ENCODE data around the gene VAPA.

VAPA gene

GRCh38 chr18:9994026-9994570 lies 80.3 kb downstream of the VAPA start:
- DNase-seq (ENCODE audit: insufficient read length, low spot score) (no peak), FAIRE-seq (no peak)
- TF ChIP-seq, protein P1, sequence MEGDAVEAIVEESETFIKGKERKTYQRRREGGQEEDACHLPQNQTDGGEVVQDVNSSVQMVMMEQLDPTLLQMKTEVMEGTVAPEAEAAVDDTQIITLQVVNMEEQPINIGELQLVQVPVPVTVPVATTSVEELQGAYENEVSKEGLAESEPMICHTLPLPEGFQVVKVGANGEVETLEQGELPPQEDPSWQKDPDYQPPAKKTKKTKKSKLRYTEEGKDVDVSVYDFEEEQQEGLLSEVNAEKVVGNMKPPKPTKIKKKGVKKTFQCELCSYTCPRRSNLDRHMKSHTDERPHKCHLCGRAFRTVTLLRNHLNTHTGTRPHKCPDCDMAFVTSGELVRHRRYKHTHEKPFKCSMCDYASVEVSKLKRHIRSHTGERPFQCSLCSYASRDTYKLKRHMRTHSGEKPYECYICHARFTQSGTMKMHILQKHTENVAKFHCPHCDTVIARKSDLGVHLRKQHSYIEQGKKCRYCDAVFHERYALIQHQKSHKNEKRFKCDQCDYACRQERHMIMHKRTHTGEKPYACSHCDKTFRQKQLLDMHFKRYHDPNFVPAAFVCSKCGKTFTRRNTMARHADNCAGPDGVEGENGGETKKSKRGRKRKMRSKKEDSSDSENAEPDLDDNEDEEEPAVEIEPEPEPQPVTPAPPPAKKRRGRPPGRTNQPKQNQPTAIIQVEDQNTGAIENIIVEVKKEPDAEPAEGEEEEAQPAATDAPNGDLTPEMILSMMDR (IDR thresholded peaks at IDR 0.05; ENCODE audit: insufficient read depth, missing control alignments): no peak

DNA sequence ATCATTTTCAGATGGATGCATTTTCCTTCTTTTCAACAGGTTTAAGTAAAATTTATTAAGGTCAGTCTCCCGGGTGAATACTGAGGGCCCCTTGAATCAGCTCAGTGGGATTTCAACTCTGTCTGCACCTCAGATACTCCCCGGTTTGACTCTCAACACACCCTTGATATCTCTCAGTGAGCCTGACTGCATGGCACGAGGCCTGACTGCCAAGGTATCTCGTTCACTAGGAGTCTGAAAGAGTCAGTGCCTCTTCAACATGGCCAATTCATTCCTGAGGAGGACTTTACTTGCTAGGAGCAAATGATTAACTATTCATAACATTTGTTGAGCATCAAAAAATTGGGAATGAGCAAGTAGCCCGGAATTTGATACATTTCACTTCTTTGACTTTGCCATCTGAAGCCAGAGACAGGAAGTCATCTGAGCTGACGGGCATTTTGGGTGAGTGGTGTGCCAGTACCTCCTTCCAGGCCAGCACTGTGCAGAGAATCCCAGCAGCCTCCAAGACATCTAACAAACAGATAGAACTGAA lies 81.0 kb downstream of the VAPA start:
- TF ChIP-seq, protein P1 (IDR thresholded peaks at IDR 0.05; ENCODE audit: insufficient read depth, missing control alignments): no peak
- FAIRE-seq: no peak
- no peak for DNase-seq (ENCODE audit: insufficient read length, low spot score)

DNA sequence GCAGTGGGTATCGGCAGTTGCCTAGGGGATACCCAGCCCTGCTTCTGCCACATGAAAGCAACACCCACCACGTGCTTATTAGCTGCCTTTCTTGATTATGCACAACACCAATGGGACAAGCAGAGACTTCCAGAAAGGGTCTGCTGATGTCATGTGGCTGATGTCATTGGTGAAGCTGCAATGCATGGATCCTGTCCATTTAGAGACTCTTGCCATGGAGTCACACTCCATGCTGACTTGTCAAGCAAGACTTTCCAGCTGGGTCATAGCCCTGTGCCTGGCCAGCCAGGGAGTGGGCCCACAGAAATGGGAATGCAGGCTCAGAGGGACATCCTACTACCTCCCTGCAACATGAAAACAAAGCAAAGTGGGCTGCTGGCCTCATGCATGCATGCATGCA lies 81.8 kb downstream of the VAPA start:
- FAIRE-seq (no peak), DNase-seq (ENCODE audit: insufficient read length, low spot score) (no peak)
- TF ChIP-seq, protein P1 (IDR thresholded peaks at IDR 0.05; ENCODE audit: insufficient read depth, missing control alignments): no peak

DNA sequence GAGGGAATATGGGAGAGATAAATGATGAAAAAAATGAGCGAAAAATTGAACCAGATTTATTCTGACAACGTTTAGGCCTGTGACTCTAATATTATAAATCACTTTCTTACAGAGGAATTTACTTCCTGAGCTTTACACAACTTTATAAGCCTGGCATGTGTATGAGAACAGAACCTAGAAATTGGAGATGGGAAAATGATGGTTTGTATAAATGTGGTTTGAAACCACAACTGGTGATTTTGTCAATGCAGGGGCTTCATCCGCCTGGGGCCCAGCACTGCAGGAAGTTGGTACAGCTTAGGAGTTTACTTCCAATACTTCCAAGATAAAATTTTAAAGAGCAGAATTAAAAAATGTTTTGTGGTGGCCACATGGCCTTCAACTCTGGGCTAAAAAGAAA lies 82.3 kb downstream of the VAPA start:
- TF ChIP-seq, protein P1 (IDR thresholded peaks at IDR 0.05; ENCODE audit: insufficient read depth, missing control alignments): no peak
- no peak for DNase-seq (ENCODE audit: insufficient read length, low spot score)
- no peak for FAIRE-seq

GRCh38 chr18:9997711-9998110 lies 83.9 kb downstream of the VAPA start:
- TF ChIP-seq, protein P1 (IDR thresholded peaks at IDR 0.05; ENCODE audit: insufficient read depth, missing control alignments): no peak
- FAIRE-seq (no peak), DNase-seq (ENCODE audit: insufficient read length, low spot score) (no peak)

GRCh38 chr18:9998330-9998729 lies 84.5 kb downstream of the VAPA start:
- FAIRE-seq: no peak
- TF ChIP-seq, protein P1 (IDR thresholded peaks at IDR 0.05; ENCODE audit: insufficient read depth, missing control alignments): no peak
- no peak for DNase-seq (ENCODE audit: insufficient read length, low spot score)

DNA sequence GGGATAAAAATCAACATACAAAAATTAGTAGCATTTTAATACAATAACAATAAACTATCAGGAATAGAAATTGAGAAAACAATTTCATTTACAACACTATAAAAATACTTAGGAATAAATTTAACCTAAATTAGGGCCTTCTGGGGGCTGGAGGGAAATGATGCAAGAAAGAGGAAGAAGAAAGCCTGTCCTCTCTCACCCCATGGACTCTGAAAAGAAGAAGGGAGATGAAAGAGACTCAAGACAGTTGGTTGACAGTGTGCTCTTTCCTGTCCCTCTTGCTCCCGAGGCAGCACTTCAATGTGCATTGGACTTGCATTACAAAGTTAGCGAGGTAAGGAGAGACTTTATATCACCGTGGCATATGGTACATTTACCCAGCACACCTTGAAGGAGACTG lies 88.5 kb downstream of the VAPA start:
- no peak for DNase-seq (ENCODE audit: insufficient read length, low spot score)
- TF ChIP-seq, protein P1 (IDR thresholded peaks at IDR 0.05; ENCODE audit: insufficient read depth, missing control alignments): no peak
- no peak for FAIRE-seq
